ENCODE data around the gene LIPA. TPM values are rescaled to one million over a fixed set of nuclear protein-coding genes. Genes with fewer than 3 reads are reported as not detected.

LIPA gene
- total and polyA plus RNA-seq, 9 donors: 26.6 to 191 (median 36.1) TPM

GRCh38 chr10:89274928-89275327 is 23.4 kb upstream of the LIPA start:
- H3K4me1 ChIP-seq (ENCODE audit: insufficient read depth): peaks cover 3% of the 10 kb centered on the region
- DNase-seq: no peak
- TF ChIP-seq EP300 (IDR thresholded peaks at IDR 0.05) (no peak), CTCF (IDR thresholded peaks at IDR 0.05) (no peak), POLR2A (IDR thresholded peaks at IDR 0.05) (no peak)

GRCh38 chr10:89273680-89274079 is 22.1 kb upstream of the LIPA start:
- Histone ChIP-seq H3K27me3 (no peaks in the 10 kb centered on the region), H3K27ac (no peak overlapping the region), H3K36me3 (no peaks in the 10 kb centered on the region), H3K4me3 (no peak overlapping the region), H3K4me1 (ENCODE audit: insufficient read depth) (peaks cover 2% of the 10 kb centered on the region), H3K9me3 (no peaks in the 10 kb centered on the region)
- TF ChIP-seq CTCF (IDR thresholded peaks at IDR 0.05): no peak
- TF ChIP-seq EP300 (IDR thresholded peaks at IDR 0.05): no peak
- no peak for TF ChIP-seq POLR2A (IDR thresholded peaks at IDR 0.05)
- intact Hi-C loops (cut with DNase I): no loop called here
- 45 to 90% (median 84%) methylated on average over 2 of the region's 2 CpGs for WGBS, 3 donors
- DNase-seq: no peak

More at GRCh38 chr10:89274928-89275327, 23.4 kb upstream of the LIPA start:
- no peak overlapping the region for H3K4me3 ChIP-seq
- H3K27me3 ChIP-seq: no peaks in the 10 kb centered on the region
- H3K9me3 ChIP-seq: no peaks in the 10 kb centered on the region
- no peak overlapping the region for H3K27ac ChIP-seq
- 9 to 30% (median 25%) methylated on average over 3 of the region's 3 CpGs for WGBS, 3 donors
- no peaks in the 10 kb centered on the region for H3K36me3 ChIP-seq
- intact Hi-C loops (cut with DNase I): no loop called here

- H3K27ac ChIP-seq: no peak overlapping the region
- TF ChIP-seq POLR2A (IDR thresholded peaks at IDR 0.05) (no peak), CTCF (IDR thresholded peaks at IDR 0.05) (no peak), EP300 (IDR thresholded peaks at IDR 0.05) (no peak)
- intact Hi-C loops (cut with DNase I): no loop called here
- no peaks in the 10 kb centered on the region for H3K9me3 ChIP-seq
- 95 to 98% (median 95%) methylated on average over 2 of the region's 2 CpGs for WGBS, 3 donors
- H3K4me3 ChIP-seq: no peak overlapping the region
- H3K36me3 ChIP-seq: no peaks in the 10 kb centered on the region
- no peak for DNase-seq
- no peaks in the 10 kb centered on the region for H3K27me3 ChIP-seq
- peaks cover 1% of the 10 kb centered on the region for H3K4me1 ChIP-seq (ENCODE audit: insufficient read depth)
These were observed 20.0 kb upstream of the LIPA start for GRCh38 chr10:89271532-89271931.

GRCh38 chr10:89270153-89270483 is 18.5 kb upstream of the LIPA start:
- H3K4me1 ChIP-seq (ENCODE audit: insufficient read depth): peaks cover 1% of the 10 kb centered on the region

More at GRCh38 chr10:89270153-89270483, 18.5 kb upstream of the LIPA start:
- intact Hi-C loops (cut with DNase I): no loop called here
- Histone ChIP-seq H3K36me3 (no peaks in the 10 kb centered on the region), H3K27me3 (no peaks in the 10 kb centered on the region), H3K9me3 (no peaks in the 10 kb centered on the region), H3K4me3 (no peak overlapping the region), H3K27ac (no peak overlapping the region)
- DNase-seq: no peak
- no peak for TF ChIP-seq CTCF (IDR thresholded peaks at IDR 0.05)
- TF ChIP-seq EP300 (IDR thresholded peaks at IDR 0.05): no peak
